Measurements from ENCODE around the gene PALLD. TPM values are rescaled to one million over a fixed set of nuclear protein-coding genes. Genes with fewer than 3 reads are reported as not detected.

Gene PALLD
- polyA plus RNA-seq, 1 donor from 2014 or later, result 20.5 TPM

DNA sequence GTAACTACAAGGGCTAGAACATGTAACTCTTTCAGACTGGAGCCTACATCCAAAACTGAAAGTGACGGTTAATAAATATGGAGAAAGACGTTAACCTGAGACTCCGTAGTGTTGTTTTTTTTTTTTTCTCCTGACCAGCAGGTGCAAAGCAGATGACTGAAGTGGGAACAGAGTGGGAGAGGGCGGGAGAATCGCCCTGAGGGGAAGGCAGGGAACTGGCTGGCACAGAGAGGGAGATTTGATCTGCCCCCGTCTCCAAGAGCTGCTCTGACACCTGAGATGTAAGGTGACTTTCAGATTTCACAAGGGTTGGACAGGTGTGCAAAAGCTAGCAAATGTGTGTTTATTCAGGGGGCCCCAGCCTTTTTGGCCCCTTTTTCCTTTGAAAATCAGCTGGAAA is 180.2 kb downstream of the PALLD start:
- TF ChIP-seq EZH2 (IDR thresholded peaks at IDR 0.05; ENCODE audit: borderline replicate concordance, insufficient read depth, low read length, poor library complexity, severe bottlenecking), result no peak
- no peak overlapping the region for H3K27ac ChIP-seq (ENCODE audit: low read length)
- H4K20me1 ChIP-seq (ENCODE audit: insufficient read depth), result no peaks in the 10 kb centered on the region
- H3K79me2 ChIP-seq (replicated peaks; ENCODE audit: insufficient read depth, low read length), result no peaks in the 10 kb centered on the region
- H3K27me3 ChIP-seq (ENCODE audit: insufficient read depth, low read depth, low read length), result no peaks in the 10 kb centered on the region
- H3F3A ChIP-seq (ENCODE audit: insufficient read depth, low read length, poor library complexity, severe bottlenecking), result no peaks in the 10 kb centered on the region
- no peak overlapping the region for H3K4me2 ChIP-seq (ENCODE audit: low read length)
- H3K4me3 ChIP-seq (ENCODE audit: low read length), result no peak overlapping the region
- H2AFZ ChIP-seq (ENCODE audit: low read depth, low read length), result no peak overlapping the region
- no peaks in the 10 kb centered on the region for H3K9me3 ChIP-seq (ENCODE audit: low read length)
- H3K9me2 ChIP-seq (ENCODE audit: insufficient read depth, low read length), result no peaks in the 10 kb centered on the region
- H3K36me3 ChIP-seq (ENCODE audit: insufficient read depth, low read length), result no peaks in the 10 kb centered on the region
- H3K9ac ChIP-seq (ENCODE audit: low read length), result no peak overlapping the region

DNA sequence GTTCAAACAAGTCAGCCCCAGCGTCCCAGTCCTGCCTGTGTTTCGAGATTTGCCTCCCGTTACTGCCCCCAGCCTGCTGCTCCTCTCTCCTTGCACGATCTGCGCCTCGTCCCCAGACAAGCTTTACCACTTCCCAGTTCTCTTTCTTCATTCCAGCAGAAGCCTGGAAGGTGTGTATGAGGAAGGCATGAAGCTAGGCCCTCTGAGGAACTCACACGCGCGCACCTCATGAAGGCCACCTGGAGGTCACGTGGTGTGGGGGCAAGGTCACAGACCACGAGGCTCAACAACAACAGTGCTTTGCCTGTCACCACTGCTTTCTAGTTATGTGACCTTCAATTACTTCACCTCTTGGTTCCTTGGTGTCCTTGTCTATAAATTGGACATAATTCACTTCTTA is 181.0 kb downstream of the PALLD start:
- no peak overlapping the region for H3K4me2 ChIP-seq (ENCODE audit: low read length)
- no peaks in the 10 kb centered on the region for H3K36me3 ChIP-seq (ENCODE audit: insufficient read depth, low read length)
- no peak overlapping the region for H3K9ac ChIP-seq (ENCODE audit: low read length)
- H3K79me2 ChIP-seq (replicated peaks; ENCODE audit: insufficient read depth, low read length), result no peaks in the 10 kb centered on the region
- H4K20me1 ChIP-seq (ENCODE audit: insufficient read depth), result no peaks in the 10 kb centered on the region
- no peak overlapping the region for H3K27ac ChIP-seq (ENCODE audit: low read length)
- no peak overlapping the region for H2AFZ ChIP-seq (ENCODE audit: low read depth, low read length)
- TF ChIP-seq TAF1 (IDR thresholded peaks at IDR 0.05; ENCODE audit: low read depth), result no peak
- TF ChIP-seq, protein P1, sequence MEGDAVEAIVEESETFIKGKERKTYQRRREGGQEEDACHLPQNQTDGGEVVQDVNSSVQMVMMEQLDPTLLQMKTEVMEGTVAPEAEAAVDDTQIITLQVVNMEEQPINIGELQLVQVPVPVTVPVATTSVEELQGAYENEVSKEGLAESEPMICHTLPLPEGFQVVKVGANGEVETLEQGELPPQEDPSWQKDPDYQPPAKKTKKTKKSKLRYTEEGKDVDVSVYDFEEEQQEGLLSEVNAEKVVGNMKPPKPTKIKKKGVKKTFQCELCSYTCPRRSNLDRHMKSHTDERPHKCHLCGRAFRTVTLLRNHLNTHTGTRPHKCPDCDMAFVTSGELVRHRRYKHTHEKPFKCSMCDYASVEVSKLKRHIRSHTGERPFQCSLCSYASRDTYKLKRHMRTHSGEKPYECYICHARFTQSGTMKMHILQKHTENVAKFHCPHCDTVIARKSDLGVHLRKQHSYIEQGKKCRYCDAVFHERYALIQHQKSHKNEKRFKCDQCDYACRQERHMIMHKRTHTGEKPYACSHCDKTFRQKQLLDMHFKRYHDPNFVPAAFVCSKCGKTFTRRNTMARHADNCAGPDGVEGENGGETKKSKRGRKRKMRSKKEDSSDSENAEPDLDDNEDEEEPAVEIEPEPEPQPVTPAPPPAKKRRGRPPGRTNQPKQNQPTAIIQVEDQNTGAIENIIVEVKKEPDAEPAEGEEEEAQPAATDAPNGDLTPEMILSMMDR (IDR thresholded peaks at IDR 0.05; ENCODE audit: poor library complexity, severe bottlenecking), result no peak
- no peak for TF ChIP-seq MXI1 (conservative IDR thresholded peaks at IDR 0.05; ENCODE audit: poor library complexity, severe bottlenecking)
- TF ChIP-seq POLR2AphosphoS5 (IDR thresholded peaks at IDR 0.05), result no peak
- no peak for TF ChIP-seq SMC3 (conservative IDR thresholded peaks at IDR 0.05; ENCODE audit: poor library complexity)
- TF ChIP-seq RAD21 (conservative IDR thresholded peaks at IDR 0.05), result no peak
- TF ChIP-seq, protein P2, sequence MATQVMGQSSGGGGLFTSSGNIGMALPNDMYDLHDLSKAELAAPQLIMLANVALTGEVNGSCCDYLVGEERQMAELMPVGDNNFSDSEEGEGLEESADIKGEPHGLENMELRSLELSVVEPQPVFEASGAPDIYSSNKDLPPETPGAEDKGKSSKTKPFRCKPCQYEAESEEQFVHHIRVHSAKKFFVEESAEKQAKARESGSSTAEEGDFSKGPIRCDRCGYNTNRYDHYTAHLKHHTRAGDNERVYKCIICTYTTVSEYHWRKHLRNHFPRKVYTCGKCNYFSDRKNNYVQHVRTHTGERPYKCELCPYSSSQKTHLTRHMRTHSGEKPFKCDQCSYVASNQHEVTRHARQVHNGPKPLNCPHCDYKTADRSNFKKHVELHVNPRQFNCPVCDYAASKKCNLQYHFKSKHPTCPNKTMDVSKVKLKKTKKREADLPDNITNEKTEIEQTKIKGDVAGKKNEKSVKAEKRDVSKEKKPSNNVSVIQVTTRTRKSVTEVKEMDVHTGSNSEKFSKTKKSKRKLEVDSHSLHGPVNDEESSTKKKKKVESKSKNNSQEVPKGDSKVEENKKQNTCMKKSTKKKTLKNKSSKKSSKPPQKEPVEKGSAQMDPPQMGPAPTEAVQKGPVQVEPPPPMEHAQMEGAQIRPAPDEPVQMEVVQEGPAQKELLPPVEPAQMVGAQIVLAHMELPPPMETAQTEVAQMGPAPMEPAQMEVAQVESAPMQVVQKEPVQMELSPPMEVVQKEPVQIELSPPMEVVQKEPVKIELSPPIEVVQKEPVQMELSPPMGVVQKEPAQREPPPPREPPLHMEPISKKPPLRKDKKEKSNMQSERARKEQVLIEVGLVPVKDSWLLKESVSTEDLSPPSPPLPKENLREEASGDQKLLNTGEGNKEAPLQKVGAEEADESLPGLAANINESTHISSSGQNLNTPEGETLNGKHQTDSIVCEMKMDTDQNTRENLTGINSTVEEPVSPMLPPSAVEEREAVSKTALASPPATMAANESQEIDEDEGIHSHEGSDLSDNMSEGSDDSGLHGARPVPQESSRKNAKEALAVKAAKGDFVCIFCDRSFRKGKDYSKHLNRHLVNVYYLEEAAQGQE (IDR thresholded peaks at IDR 0.05; ENCODE audit: borderline replicate concordance), result no peak
- no peak for TF ChIP-seq EP300 (conservative IDR thresholded peaks at IDR 0.05; ENCODE audit: poor library complexity, severe bottlenecking)
- no peak for TF ChIP-seq EZH2 (IDR thresholded peaks at IDR 0.05; ENCODE audit: borderline replicate concordance, insufficient read depth, low read length, poor library complexity, severe bottlenecking)
- no peaks in the 10 kb centered on the region for H3F3A ChIP-seq (ENCODE audit: insufficient read depth, low read length, poor library complexity, severe bottlenecking)
- H3K4me3 ChIP-seq (ENCODE audit: low read length), result no peak overlapping the region
- H3K9me3 ChIP-seq (ENCODE audit: low read length), result no peaks in the 10 kb centered on the region
- no peaks in the 10 kb centered on the region for H3K27me3 ChIP-seq (ENCODE audit: insufficient read depth, low read depth, low read length)
- H3K9me2 ChIP-seq (ENCODE audit: insufficient read depth, low read length), result no peaks in the 10 kb centered on the region
